AG20443 (cell line): ENCODE measurements around the gene SLC7A5.
"Not testable (repeated sequence)": the region's sequence is repeated elsewhere in the genome, so short reads cannot be mapped to it uniquely, and the experiment has no call there.

ENCODE experiments used
- DNase-seq: peaks from one replicate; pipeline ENCODE4 v3.0.0; 2012; ENCODE audit warnings: low spot score, mixed read lengths

The SLC7A5 gene

GRCh38 chr16:87794485-87795078, 74.7 kb downstream of the SLC7A5 start:
- no peak for DNase-seq

GRCh38 chr16:87792205-87792565, 77.1 kb downstream of the SLC7A5 start:
- no peak for DNase-seq

GRCh38 chr16:87791295-87792204, 77.8 kb downstream of the SLC7A5 start:
- peak; percentile 8 for DNase-seq

- DNase-seq, result peak; percentile 28
These were observed 78.8 kb downstream of the SLC7A5 start for GRCh38 chr16:87790292-87791100.

GRCh38 chr16:87789437-87790291, 79.6 kb downstream of the SLC7A5 start:
- peak; percentile 91 for DNase-seq

- DNase-seq, result not testable (repeated sequence)
These were observed 80.4 kb downstream of the SLC7A5 start for GRCh38 chr16:87788730-87789436.

GRCh38 chr16:87787451-87788091, 81.7 kb downstream of the SLC7A5 start:
- DNase-seq, result peak; percentile 21

- peak; percentile 65 for DNase-seq
These were observed 84.5 kb downstream of the SLC7A5 start for GRCh38 chr16:87784812-87785211.

- no peak for DNase-seq
These were observed 87.3 kb downstream of the SLC7A5 start for GRCh38 chr16:87782033-87782432.

- no peak for DNase-seq
These were observed 88.8 kb downstream of the SLC7A5 start for GRCh38 chr16:87780385-87780989.
